CD4-positive, alpha-beta T cell (primary cell): ENCODE results near the gene ZNF22. TPM values are rescaled to one million over a fixed set of nuclear protein-coding genes. Genes with fewer than 3 reads are reported as not detected.

Experiments
- ATAC-seq: fragments of 200-7000 bp; cut with Tn5 transposase; one replicate; pipeline ENCODE4 v1.10.0; 2022; ENCODE audit warnings: mild to moderate bottlenecking; ENCODE audit not compliant: poor library complexity
- CTCF ChIA-PET: fragments of 350-600 bp; sonication (Branson Sonifier 250); formaldehyde crosslinking; loops from one replicate; lab custom pipeline; 2021; ENCODE audit warnings: antibody characterized with exemption, inconsistent platforms; lab: Charles Lee
- POLR2A ChIA-PET: fragments of 350-600 bp; sonication (Branson Sonifier 250); formaldehyde crosslinking; loops from one replicate; lab custom pipeline; 2021; ENCODE audit warnings: antibody characterized with exemption, inconsistent platforms; lab: Charles Lee
- DNase-seq, 14 experiments: peaks; one replicate each; pipeline ENCODE4 v3.0.0-alpha.2; 2013 to 2020; ENCODE audit warnings: mixed read lengths in 2 of 14
- H3K27ac ChIP-seq, 2 donors: one replicate each; pipeline versions ENCODE4 v1.5.1 to v1.7.0; 2013; ENCODE audit warnings: low read length in 2 of 2, low read depth in 1 of 2, mild to moderate bottlenecking in 1 of 2
- H3K27me3 ChIP-seq, 2 experiments: 1 replicate in 1 of 2; 2 replicates in 1 of 2; pipeline versions ENCODE4 v1.6.1 to v1.7.0; 2013; ENCODE audit warnings: low read length in 2 of 2, control low read depth in 1 of 2, mild to moderate bottlenecking in 1 of 2, moderate library complexity in 1 of 2; ENCODE audit not compliant: insufficient read depth in 2 of 2, control insufficient read depth in 1 of 2
- H3K36me3 ChIP-seq: one replicate; pipeline ENCODE4 v1.6.1; 2013; ENCODE audit warnings: low read length, control low read depth; ENCODE audit not compliant: insufficient read depth
- H3K4me1 ChIP-seq: one replicate; pipeline ENCODE4 v1.6.1; 2013; ENCODE audit warnings: low read length, control low read depth; ENCODE audit not compliant: insufficient read depth
- H3K4me3 ChIP-seq: one replicate; pipeline ENCODE4 v1.5.1; 2013; ENCODE audit warnings: mild to moderate bottlenecking, low read length, moderate library complexity
- H3K9me3 ChIP-seq, 2 experiments: 1 replicate in 1 of 2; 2 replicates in 1 of 2; pipeline versions ENCODE4 v1.6.1 to v1.7.0; 2013; ENCODE audit warnings: low read length in 2 of 2, mild to moderate bottlenecking in 2 of 2, control low read depth in 1 of 2, moderate library complexity in 1 of 2; ENCODE audit not compliant: control insufficient read depth in 1 of 2, insufficient read depth in 1 of 2
- H3K27ac Mint-ChIP-seq: one replicate; pipeline ENCODE4 v1.8.0; 2020; ENCODE audit warnings: mixed read lengths
- H3K27me3 Mint-ChIP-seq: one replicate; pipeline ENCODE4 v1.8.0; 2021; ENCODE audit warnings: mixed read lengths
- H3K36me3 Mint-ChIP-seq: one replicate; pipeline ENCODE4 v1.8.0; 2021; ENCODE audit warnings: low read depth, mixed read lengths
- H3K4me1 Mint-ChIP-seq: one replicate; pipeline ENCODE4 v1.8.0; 2021; ENCODE audit warnings: low read depth, mixed read lengths
- H3K4me3 Mint-ChIP-seq: one replicate; pipeline ENCODE4 v1.8.0; 2020; ENCODE audit warnings: mild to moderate bottlenecking, mixed read lengths
- H3K9me3 Mint-ChIP-seq: one replicate; pipeline ENCODE4 v1.8.0; 2020; ENCODE audit warnings: mixed read lengths
- CTCF ChIP-seq: fragments of 200-600 bp; IDR thresholded peaks from one replicate; pipeline ENCODE4 v1.8.0; 2022; ENCODE audit warnings: antibody characterized with exemption, mild to moderate bottlenecking
- intact Hi-C, 2 experiments: fragments of 100-400 bp; cut with DNase I in 1 of 2; cut with micrococcal nuclease in 1 of 2; formaldehyde crosslinking; loops; one replicate each; pipeline versions ENCODE4 v1.15.1 to v1.9.0; 2023 to 2025; cut with DNase I, micrococcal nuclease
- total RNA-seq, 174 experiments: library from RNA in 2 of 174; stranded (reverse) in 2 of 174; gene quantifications; one replicate each; pipeline ENCODE4 v1.2.3 and lab custom pipeline; 2021 to 2026

ZNF22 gene
- total RNA-seq, 2 experiments from 2014 or later = 14.1 to 15.3 TPM

- Mint-ChIP-seq H3K27ac (no peak overlapping the region), H3K4me3 (no peak overlapping the region), H3K27me3 (no peaks in the 10 kb centered on the region), H3K9me3 (no peaks in the 10 kb centered on the region), H3K4me1 (peaks cover 4% of the 10 kb centered on the region), H3K36me3 (no peaks in the 10 kb centered on the region)
- POLR2A ChIA-PET = interaction anchor here (1.2 kb wide), 1 partner anchor 21 kb away, joined by 4 read pairs; no protein-coding TSS in a partner anchor
- Histone ChIP-seq H3K27ac (no peak overlapping the region), H3K4me3 (no peak overlapping the region), H3K4me1 (peaks cover 16% of the 10 kb centered on the region), H3K9me3 (no peaks in the 10 kb centered on the region), H3K36me3 (no peaks in the 10 kb centered on the region), H3K27me3 (no peaks in the 10 kb centered on the region)
- TF ChIP-seq CTCF = no peak
- CTCF ChIA-PET = no interaction called here
- intact Hi-C loops = loop anchor here in 1 of 2 experiments (5.0 kb wide), 1 partner anchor 1307 kb away; no protein-coding TSS in a partner anchor
- peak in 1 of 14 experiments; percentile 12 for DNase-seq
- no peak for ATAC-seq
These were observed 21.2 kb upstream of the ZNF22 start for GRCh38 chr10:44979281-44980191.

DNA sequence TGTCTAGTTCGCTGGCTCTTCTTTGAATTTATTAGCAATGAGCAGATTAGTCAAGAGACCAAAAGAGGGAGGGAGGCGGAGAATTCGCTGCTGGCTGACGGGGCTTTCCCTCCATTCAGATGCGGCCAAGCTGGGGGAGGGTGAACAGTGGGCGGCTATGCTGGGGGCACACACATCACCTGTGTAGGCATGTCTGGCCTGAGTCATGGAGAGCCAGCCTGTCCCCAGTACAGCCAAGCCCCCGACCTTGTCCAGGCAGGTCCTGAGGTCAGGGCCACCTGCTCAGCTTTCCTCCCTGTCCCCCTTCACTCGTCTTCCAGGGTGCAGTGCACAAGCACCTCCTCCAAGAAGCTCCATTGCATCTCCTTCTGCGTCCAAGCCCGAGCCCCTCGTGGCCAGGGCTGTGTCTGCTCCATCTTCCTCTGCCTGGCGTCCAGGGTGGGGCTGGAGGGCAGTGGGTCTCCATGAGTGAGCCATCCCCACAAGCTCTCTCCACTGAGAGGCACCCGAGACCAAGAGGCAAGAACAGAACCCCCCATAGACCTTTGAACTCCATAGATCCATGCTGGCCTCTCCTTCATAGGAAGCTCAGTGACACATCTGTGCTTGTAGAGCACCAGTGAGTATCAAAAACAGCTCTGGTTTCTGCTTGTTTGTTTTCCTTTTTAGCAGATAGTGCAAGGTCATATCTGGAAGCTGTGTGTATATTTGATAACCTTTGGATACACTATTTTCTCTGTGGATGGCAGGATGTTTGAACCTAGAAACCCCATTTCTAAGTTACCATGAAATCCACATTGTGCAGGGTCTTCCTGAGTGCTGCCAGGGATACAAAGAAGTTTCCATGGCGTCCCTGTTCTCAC, 20.2 kb upstream of the ZNF22 start:
- Histone ChIP-seq H3K4me1 (peaks cover 9% of the 10 kb centered on the region), H3K27ac (no peak overlapping the region), H3K36me3 (no peaks in the 10 kb centered on the region), H3K9me3 (no peaks in the 10 kb centered on the region), H3K27me3 (no peaks in the 10 kb centered on the region), H3K4me3 (no peak overlapping the region)
- no peak overlapping the region for H3K4me3 Mint-ChIP-seq
- POLR2A ChIA-PET = no interaction called here
- intact Hi-C loops = no loop called here
- DNase-seq = peak in 1 of 14 experiments; percentile 25
- CTCF ChIA-PET = no interaction called here
- no peaks in the 10 kb centered on the region for H3K27me3 Mint-ChIP-seq
- no peak for ATAC-seq
- H3K36me3 Mint-ChIP-seq = no peaks in the 10 kb centered on the region
- TF ChIP-seq CTCF = no peak
- H3K27ac Mint-ChIP-seq = no peak overlapping the region
- H3K9me3 Mint-ChIP-seq = no peaks in the 10 kb centered on the region
- H3K4me1 Mint-ChIP-seq = peaks cover 4% of the 10 kb centered on the region

DNA sequence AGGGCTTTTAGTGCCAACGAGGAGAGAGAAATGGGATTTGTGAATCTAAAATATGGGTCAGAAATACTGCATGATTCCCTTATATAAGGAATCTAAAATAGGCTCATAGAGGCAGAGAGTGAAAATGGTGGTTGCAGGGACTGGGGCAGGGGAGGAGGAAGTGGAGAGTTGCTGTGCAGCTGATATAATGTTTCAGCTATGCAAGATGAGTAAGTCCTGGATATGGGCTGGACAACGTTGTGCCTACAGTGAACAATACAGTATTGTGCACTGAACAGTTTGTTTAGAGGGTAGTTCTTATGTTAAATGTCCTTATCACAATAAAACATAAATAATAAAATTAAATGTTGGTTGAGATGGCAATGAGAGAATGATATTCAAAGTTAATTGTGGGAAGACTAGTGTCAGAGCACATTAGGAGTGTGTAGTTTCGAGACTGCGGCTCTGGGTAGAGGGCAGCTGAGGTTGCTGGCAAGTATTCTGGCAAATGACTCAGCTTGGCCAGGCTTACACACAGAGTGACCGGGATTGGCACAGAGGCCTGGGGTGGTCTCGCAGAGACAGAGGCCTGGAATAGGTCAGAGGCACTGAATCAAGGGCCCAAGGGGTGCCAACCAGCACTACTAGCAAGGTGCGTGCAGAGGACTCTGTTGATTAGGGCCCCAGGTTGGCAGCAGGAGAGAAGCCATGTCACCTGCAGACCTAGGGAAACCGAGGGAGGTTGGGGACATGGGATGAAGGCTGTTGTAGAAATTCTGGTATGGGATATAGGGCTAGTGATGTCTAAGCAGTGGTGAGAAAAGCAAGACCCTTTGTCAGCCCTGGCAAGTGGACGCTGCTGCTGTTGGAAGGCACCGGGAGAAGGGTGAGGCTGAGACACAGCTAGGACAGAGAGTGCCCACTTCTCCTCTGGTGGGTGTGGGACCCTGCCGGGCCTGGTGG, 19.3 kb upstream of the ZNF22 start:
- ATAC-seq = no peak
- intact Hi-C loops = no loop called here
- no peaks in the 10 kb centered on the region for H3K4me1 Mint-ChIP-seq
- no peak overlapping the region for H3K4me3 Mint-ChIP-seq
- TF ChIP-seq CTCF = no peak
- Histone ChIP-seq H3K27ac (no peak overlapping the region), H3K27me3 (no peaks in the 10 kb centered on the region), H3K4me1 (peaks cover 9% of the 10 kb centered on the region), H3K36me3 (no peaks in the 10 kb centered on the region), H3K4me3 (no peak overlapping the region), H3K9me3 (no peaks in the 10 kb centered on the region)
- CTCF ChIA-PET = no interaction called here
- H3K27me3 Mint-ChIP-seq = no peaks in the 10 kb centered on the region
- no peak overlapping the region for H3K27ac Mint-ChIP-seq
- H3K9me3 Mint-ChIP-seq = no peaks in the 10 kb centered on the region
- DNase-seq = peak in 1 of 14 experiments; percentile 27
- H3K36me3 Mint-ChIP-seq = no peaks in the 10 kb centered on the region
- POLR2A ChIA-PET = no interaction called here
